ENCODE data around the gene ZDHHC20. TPM values are rescaled to one million over a fixed set of nuclear protein-coding genes. Genes with fewer than 3 reads are reported as not detected.

ZDHHC20 gene
- total and polyA plus RNA-seq, 7 donors, result 4.1 to 16.9 (median 11.5) TPM

DNA sequence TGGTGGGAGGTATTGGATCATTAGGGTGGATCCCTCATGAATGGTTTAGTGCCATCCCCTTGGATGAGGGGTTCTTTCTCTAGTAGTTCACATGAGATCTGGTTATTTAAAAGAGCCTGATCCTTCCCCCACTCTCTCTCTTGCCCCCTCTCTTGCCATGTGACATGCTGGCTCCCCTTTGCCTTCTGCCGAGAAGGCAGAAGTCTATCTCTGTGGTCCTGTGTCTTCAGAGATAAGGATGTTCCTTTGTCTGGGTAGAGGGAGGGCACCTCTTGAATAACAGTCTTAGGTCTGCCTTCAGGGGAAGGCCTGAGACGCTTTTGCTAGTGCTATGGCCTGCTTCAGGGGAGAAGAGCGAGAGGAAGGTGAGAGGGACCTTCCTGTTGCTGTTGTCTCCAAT lies 2.0 kb upstream of the ZDHHC20 start:
- ATAC-seq, result no peak
- intact Hi-C loops (cut with DNase I), result no loop called here
- Histone ChIP-seq H3K27ac (no peak overlapping the region), H3K9me3 (no peaks in the 10 kb centered on the region), H3K4me3 (no peak overlapping the region), H3K4me1 (peaks cover 10% of the 10 kb centered on the region), H3K27me3 (ENCODE audit: insufficient read depth in 3 of 3, low read length in 2 of 3) (no peaks in the 10 kb centered on the region), H3K36me3 (ENCODE audit: insufficient read depth in 1 of 2, low read depth in 1 of 2) (no peaks in the 10 kb centered on the region)
- TF ChIP-seq, protein P1, sequence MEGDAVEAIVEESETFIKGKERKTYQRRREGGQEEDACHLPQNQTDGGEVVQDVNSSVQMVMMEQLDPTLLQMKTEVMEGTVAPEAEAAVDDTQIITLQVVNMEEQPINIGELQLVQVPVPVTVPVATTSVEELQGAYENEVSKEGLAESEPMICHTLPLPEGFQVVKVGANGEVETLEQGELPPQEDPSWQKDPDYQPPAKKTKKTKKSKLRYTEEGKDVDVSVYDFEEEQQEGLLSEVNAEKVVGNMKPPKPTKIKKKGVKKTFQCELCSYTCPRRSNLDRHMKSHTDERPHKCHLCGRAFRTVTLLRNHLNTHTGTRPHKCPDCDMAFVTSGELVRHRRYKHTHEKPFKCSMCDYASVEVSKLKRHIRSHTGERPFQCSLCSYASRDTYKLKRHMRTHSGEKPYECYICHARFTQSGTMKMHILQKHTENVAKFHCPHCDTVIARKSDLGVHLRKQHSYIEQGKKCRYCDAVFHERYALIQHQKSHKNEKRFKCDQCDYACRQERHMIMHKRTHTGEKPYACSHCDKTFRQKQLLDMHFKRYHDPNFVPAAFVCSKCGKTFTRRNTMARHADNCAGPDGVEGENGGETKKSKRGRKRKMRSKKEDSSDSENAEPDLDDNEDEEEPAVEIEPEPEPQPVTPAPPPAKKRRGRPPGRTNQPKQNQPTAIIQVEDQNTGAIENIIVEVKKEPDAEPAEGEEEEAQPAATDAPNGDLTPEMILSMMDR (IDR thresholded peaks at IDR 0.05), result no peak
- 62 to 80% (median 78%) methylated on average over 3 of the region's 3 CpGs for WGBS, 3 donors
- no peak for DNase-seq

DNA sequence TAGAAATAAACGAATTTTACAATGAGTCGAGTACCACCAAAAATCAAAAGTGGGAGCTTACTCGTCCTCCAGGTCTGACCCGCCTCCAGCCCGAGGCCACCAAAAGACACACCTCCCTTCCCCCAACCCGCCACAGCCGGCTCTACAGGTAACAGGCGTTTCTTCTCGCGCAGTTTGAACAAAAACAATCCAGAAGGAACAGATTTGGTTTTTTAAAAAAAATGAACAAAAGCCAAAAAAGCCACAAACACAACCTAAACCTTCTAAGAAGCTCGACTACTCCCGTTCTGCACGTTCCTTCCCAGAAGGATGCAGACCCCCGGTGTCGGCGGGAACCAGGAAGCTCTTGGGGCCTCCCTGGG lies 671 bp downstream of the ZDHHC20 start:
- peak in 2 of 4 donors; percentile 26 to 47 for ATAC-seq
- intact Hi-C loops (cut with DNase I), result loop anchor here in 1 of 2 donors (5.0 kb wide), 1 partner anchor 161 kb away; no protein-coding TSS in a partner anchor
- H3K4me1 ChIP-seq, result peaks cover 10% of the 10 kb centered on the region
- DNase-seq, result peak; percentile 18 to 56
- H3K4me3 ChIP-seq, result peak overlapping the region; percentile 71
- H3K9me3 ChIP-seq, result no peaks in the 10 kb centered on the region
- peak overlapping the region; percentile 91 for H3K27ac ChIP-seq
- 0% methylated on average over 16 of the region's 16 CpGs for WGBS, 3 donors
- H3K27me3 ChIP-seq (ENCODE audit: insufficient read depth in 3 of 3, low read length in 2 of 3), result no peaks in the 10 kb centered on the region
- no peaks in the 10 kb centered on the region for H3K36me3 ChIP-seq (ENCODE audit: insufficient read depth in 1 of 2, low read depth in 1 of 2)
- TF ChIP-seq, protein P1 (IDR thresholded peaks at IDR 0.05), result no peak

DNA sequence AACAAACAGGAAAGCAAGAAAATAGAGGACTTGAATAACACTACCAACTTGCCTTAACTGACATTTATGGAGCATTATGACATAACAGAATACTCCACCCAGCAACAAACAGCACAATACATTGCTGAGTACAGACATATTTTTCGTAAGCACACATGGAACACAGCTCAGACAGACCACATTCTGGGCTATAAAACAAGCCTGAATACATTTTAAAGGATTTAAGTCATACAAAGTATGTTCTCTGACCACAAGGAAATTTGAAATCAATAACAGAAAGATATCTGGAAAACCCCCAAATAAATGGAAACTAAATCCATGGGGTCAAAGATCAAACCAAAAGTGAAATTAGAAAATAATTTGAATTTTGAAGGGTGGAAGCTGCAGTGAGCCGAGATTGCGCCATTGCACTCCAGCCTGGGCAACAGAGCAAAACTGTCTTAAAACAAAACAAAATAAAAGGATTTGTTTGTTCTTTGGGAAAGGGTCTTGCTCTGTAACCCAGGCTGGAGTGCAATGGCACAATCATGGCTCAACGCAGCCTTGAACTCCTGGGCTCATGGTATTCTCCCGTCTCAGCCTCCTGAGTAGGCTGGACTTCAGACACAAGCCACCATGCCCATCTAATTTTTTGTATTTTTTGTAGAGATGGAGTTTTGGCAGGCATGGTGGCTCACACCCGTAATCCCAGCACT lies 5.6 kb downstream of the ZDHHC20 start:
- TF ChIP-seq, protein P1 (IDR thresholded peaks at IDR 0.05), result no peak
- Histone ChIP-seq H3K4me3 (no peak overlapping the region), H3K9me3 (no peaks in the 10 kb centered on the region), H3K27me3 (ENCODE audit: insufficient read depth in 3 of 3, low read length in 2 of 3) (no peaks in the 10 kb centered on the region), H3K36me3 (ENCODE audit: insufficient read depth in 1 of 2, low read depth in 1 of 2) (no peaks in the 10 kb centered on the region), H3K27ac (no peak overlapping the region), H3K4me1 (peaks cover 10% of the 10 kb centered on the region)
- WGBS, 3 donors, result 84 to 98% (median 96%) methylated on average over 6 of the region's 6 CpGs
- intact Hi-C loops (cut with DNase I), result no loop called here
- DNase-seq (no peak), ATAC-seq (no peak)

DNA sequence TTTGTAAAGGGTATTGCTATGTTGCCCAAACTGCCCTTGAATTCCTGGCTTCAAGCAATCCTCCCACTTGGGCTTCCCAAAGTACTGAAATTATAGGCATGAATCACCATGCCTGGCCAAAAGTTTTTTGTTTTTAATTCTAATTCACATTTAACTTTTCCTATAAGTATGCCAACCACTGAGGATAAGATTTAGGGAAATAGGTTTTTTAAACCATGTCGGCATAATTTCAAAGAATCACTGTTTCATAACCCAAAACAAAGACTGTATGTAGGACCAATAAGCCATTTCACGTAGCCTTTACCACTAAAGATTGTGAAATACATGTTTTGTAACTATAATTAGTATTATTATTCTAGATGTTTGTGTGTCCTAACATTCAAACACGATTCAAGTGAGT lies 8.2 kb downstream of the ZDHHC20 start:
- H3K27ac ChIP-seq, result no peak overlapping the region
- ATAC-seq (no peak), DNase-seq (no peak)
- intact Hi-C loops (cut with DNase I), result no loop called here
- H3K9me3 ChIP-seq, result no peaks in the 10 kb centered on the region
- TF ChIP-seq, protein P1 (IDR thresholded peaks at IDR 0.05), result no peak
- 92 to 96% (median 94%) methylated on average over 3 of the region's 3 CpGs for WGBS, 3 donors
- no peaks in the 10 kb centered on the region for H3K36me3 ChIP-seq (ENCODE audit: insufficient read depth in 1 of 2, low read depth in 1 of 2)
- H3K4me3 ChIP-seq, result no peak overlapping the region
- H3K4me1 ChIP-seq, result no peaks in the 10 kb centered on the region
- H3K27me3 ChIP-seq (ENCODE audit: insufficient read depth in 3 of 3, low read length in 2 of 3), result no peaks in the 10 kb centered on the region

DNA sequence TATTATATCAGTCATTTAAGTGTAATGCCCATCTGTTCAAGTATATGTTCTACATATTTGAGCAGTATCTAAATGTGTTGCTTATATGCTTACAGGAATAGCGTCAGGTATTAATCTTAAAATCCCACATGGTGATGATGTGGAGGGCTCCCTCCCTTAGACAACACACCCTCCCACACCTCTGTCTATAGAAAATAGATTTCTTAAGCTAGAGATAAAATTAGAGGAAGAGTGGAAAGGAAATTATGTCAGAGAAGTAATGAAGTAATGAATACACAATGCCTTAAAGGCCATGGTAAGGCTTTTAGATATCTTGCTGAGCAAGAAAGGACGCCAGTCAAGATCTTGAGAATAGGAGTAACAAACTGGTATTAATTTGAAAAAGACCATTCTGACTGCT lies 12.4 kb downstream of the ZDHHC20 start:
- no peak overlapping the region for H3K27ac ChIP-seq
- no peaks in the 10 kb centered on the region for H3K27me3 ChIP-seq (ENCODE audit: insufficient read depth in 3 of 3, low read length in 2 of 3)
- ATAC-seq (no peak), DNase-seq (no peak)
- no peaks in the 10 kb centered on the region for H3K9me3 ChIP-seq
- TF ChIP-seq, protein P1 (IDR thresholded peaks at IDR 0.05), result no peak
- no peaks in the 10 kb centered on the region for H3K36me3 ChIP-seq (ENCODE audit: insufficient read depth in 1 of 2, low read depth in 1 of 2)
- WGBS, 3 donors, result 93 to 100% (median 97%) methylated on average over 2 of the region's 2 CpGs
- H3K4me1 ChIP-seq, result no peaks in the 10 kb centered on the region
- intact Hi-C loops (cut with DNase I), result no loop called here
- no peak overlapping the region for H3K4me3 ChIP-seq

Measured in psoas muscle (tissue), 8 donors.